Measurements from ENCODE around the gene ZXDA.

- TF ChIP-seq ARNT (IDR thresholded peaks at IDR 0.05) (no peak), SP1 (IDR thresholded peaks at IDR 0.05) (no peak), SUZ12 (IDR thresholded peaks at IDR 0.05) (no peak), CTBP1 (IDR thresholded peaks at IDR 0.05; ENCODE audit: borderline replicate concordance) (no peak), FOXA1 (IDR thresholded peaks at IDR 0.05) (no peak), PKNOX1 (IDR thresholded peaks at IDR 0.05) (no peak), FOXM1 (IDR thresholded peaks at IDR 0.05; ENCODE audit: borderline replicate concordance) (no peak), TARDBP (IDR thresholded peaks at IDR 0.05) (no peak), LEF1 (IDR thresholded peaks at IDR 0.05; ENCODE audit: borderline replicate concordance) (no peak)
Measured at GRCh38 chrX:57904176-57904880, 5.9 kb downstream of the ZXDA start.
